ENCODE measurements around the gene SELENOT.
"Not testable (repeated sequence)": the region's sequence is repeated elsewhere in the genome, so short reads cannot be mapped to it uniquely, and the experiment has no call there.

SELENOT gene, protein sequence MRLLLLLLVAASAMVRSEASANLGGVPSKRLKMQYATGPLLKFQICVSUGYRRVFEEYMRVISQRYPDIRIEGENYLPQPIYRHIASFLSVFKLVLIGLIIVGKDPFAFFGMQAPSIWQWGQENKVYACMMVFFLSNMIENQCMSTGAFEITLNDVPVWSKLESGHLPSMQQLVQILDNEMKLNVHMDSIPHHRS

DNA sequence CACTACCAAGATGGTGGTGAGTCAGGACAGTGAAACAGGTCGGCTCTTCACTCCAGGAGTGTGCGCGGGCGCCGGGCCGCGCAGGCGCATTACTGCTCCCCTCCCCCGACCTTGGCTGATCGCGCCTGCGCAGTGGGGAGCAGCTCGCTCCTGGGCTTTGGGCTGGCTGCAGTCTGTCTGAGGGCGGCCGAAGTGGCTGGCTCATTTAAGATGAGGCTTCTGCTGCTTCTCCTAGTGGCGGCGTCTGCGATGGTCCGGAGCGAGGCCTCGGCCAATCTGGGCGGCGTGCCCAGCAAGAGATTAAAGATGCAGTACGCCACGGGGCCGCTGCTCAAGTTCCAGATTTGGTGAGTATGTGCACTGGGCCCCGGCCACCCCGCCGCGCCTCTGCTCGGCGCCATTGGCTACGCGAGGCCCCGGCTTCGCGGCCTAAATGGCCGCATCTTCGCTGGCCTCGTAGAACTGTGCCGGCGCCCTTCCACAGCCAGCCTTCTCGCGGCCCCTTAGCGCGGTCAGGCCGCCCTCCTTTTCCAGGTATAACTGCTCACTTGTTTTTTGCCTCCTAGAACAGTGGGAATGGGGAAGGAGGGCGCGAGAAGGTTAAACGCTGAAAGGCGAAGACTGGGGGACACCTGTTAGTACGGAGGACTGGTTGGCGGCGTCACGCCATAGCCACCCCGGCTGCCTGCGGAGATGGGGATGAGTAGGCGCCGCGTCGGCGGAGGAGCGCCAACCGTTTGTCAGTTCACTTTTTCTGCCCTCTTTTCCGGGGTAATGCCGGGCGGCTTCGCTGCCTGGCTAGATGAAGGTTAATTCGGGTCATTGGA is at the start of gene SELENOT:
Gene SELENOT (plus strand): TSS at position 169 of the 827 bp plus-strand sequence. CDS start 42 bp downstream, at position 211.
- DNase-seq, result peak; percentile 87

- DNase-seq, result no peak
Observed at GRCh38 chr3:150555859-150556436, 47.2 kb upstream of the SELENOT start.

DNA sequence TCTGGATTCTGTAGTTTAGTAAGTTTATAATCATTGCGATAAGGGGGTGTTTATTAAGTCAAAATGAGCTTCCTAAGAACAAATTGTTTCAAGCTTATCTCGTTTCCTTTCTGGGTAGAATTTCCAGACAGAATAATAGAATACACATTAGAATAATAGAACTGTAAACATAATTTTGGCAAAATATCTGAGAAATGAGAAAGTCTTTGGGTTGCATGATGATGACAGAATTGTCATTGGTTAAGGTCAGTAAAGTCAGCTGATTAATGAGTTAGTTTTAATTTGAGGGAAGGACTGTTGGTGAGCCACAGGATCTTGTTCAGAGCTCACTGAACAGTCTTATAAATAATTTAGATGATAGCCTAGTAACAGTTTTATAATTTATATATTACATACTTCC is 46.3 kb upstream of the SELENOT start:
- no peak for DNase-seq

GRCh38 chr3:150557725-150558124 is 45.4 kb upstream of the SELENOT start:
- no peak for DNase-seq

GRCh38 chr3:150564243-150564642 is 38.9 kb upstream of the SELENOT start:
- DNase-seq, result no peak

GRCh38 chr3:150567328-150567727 is 35.8 kb upstream of the SELENOT start:
- no peak for DNase-seq

GRCh38 chr3:150577855-150578254 is 25.3 kb upstream of the SELENOT start:
- DNase-seq, result no peak

- no peak for DNase-seq
Observed at GRCh38 chr3:150581174-150581573, 21.9 kb upstream of the SELENOT start.

DNA sequence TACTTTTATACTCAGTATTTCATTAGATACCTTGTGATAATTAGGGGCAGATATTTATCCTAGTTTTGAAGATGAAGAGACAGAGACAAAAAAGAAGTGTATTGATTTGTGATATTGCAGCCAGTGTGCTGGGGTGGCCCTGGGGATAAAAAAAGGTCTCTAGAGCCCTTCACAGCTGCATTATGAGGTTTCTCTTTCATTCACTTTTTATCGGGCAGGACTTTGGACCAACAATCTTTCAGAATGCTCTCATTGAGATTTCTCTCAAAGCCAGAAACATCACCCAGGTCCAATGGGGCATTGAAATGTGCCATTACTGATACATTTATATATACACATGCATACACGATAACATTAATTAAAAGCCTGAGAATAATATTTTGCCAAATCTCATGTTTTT is 20.5 kb upstream of the SELENOT start:
- no peak for DNase-seq

DNA sequence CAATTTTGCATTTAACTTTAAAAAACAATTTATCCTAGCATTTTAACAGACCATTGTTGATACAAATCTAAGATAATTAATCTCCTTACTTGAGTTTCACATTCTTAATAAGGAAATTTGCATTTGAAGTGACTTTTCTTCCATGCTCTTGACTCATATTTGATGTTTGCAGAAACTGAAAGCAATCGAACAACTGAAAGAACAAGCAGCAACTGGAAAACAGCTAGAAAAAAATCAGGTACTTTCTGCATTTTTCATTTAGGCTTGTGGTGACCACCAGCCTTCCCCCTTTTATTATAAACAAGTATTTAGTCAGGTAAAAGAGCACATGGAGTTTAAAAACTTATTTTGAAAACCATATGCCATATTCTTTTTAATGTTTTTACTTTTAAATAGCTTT is 20.1 kb upstream of the SELENOT start:
- no peak for DNase-seq

DNA sequence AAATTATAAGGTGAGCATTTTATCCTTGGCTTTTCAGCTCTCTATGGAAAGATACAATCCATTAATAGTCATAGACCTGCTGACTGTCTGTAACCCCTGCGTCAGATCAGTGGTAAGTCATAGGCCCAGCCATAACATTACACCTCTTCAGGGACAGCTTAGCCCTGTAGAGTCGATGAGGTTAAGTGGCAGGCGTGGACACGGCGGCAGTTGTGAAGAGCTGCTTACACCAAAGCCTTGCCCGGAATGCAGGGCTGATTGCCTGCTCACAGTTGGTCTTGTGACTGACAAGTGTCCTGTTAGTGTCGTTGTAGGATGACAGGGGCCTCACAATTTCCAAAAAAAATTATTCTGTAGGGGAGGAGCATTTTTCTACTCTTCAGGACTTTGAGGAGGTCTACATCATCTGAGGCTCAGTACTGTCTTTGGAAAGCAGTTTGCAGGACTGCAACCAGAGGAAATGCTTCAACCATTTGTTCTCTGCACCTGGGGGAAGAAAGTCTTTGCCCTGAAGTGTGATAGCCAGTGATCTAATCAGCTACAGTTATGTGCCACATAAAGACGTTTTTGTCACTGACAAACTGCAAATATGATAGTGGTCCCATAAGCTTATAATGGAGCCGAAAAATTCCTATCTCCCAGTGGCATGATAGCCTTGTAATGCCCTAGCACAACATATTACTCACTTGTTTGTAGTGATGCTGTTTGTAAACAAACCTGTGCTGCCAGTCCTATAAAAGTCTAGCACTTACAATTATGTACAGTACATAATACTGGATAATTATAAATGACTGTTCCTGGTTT is 14.9 kb upstream of the SELENOT start:
- no peak for DNase-seq

DNA sequence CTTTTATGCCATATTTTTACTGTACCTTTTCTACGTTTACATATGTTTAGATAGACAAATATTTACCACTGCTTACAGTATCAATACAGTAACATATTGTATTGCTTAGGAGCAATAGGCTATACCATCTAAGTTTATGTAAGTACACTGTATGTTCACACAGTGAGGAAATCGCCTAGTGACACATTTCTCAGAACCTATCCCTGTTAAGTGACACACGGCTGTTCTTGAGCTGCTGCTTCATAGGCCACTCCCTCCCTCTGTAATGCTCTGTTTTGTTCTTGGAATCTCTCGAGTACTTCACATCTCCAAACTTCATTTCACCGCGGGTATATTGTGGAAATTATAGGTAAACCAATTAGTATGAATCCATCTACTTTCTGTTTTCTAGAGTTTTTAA is 13.4 kb upstream of the SELENOT start:
- no peak for DNase-seq

- no peak for DNase-seq
Observed at GRCh38 chr3:150594150-150594549, 9.0 kb upstream of the SELENOT start.

- DNase-seq, result no peak
Observed at GRCh38 chr3:150597646-150598045, 5.5 kb upstream of the SELENOT start.

GRCh38 chr3:150599611-150600297 is 3.4 kb upstream of the SELENOT start:
- no peak for DNase-seq

GRCh38 chr3:150600647-150601530 is 2.2 kb upstream of the SELENOT start:
- DNase-seq, result not testable (repeated sequence)

- no peak for DNase-seq
Observed at GRCh38 chr3:150602426-150603152, 532 bp upstream of the SELENOT start.

- no peak for DNase-seq
Observed at GRCh38 chr3:150603980-150604319, 829 bp downstream of the SELENOT start.

- no peak for DNase-seq
Observed at GRCh38 chr3:150605998-150606641, 3.0 kb downstream of the SELENOT start.

GRCh38 chr3:150607267-150608065 is 4.3 kb downstream of the SELENOT start:
- no peak for DNase-seq

All from NCI-H345 (cell line).